GM21737 (cell line): ENCODE data around the gene DNAH17.

Experiments used
- ATAC-seq: cut with Tn5 transposase; IDR thresholded peaks from one replicate; pipeline ENCODE4 v1.9.1; 2021; ENCODE audit warnings: mild to moderate bottlenecking, moderate library complexity; ENCODE audit not compliant: unreplicated experiment

DNAH17 gene

DNA sequence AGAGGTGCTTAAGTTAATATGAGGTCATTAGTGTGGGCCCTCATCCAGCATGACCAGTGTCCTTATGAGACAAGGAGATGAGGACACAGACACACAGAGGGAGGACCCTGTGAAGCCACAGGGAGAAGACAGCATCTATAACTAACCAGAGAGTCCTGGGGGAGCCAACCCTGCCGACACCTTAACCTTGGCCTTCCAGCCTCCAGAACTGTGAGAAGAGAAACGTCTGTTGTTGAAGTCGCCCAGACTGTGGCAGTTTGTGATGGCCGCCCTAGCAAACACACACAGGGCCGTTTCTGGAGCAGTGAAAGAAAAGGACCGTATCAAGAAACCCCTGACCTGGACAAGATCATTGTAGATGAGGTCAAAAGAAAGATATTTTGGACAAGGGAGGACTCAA lies 26.7 kb downstream of the DNAH17 start:
- no peak for ATAC-seq

DNA sequence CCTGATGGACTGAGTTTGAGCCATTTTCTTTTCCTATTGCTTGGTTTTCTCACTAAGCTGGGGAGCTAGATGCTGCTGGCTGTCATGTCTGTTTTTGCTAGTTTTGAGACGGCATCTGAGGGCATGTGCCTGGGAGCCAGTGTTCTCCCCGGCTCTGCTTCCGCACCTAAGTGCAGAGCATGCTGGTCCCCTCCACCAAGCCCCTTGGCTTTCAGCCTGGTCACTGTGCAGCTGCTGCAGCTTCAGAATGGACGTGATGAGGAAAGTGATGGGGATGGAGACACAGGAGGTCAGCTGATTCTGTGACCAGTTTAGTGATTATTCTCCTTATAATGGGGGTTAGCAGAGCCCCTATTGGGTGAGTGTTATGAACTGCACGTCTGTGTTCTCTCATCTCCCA lies 28.5 kb downstream of the DNAH17 start:
- ATAC-seq: no peak

DNA sequence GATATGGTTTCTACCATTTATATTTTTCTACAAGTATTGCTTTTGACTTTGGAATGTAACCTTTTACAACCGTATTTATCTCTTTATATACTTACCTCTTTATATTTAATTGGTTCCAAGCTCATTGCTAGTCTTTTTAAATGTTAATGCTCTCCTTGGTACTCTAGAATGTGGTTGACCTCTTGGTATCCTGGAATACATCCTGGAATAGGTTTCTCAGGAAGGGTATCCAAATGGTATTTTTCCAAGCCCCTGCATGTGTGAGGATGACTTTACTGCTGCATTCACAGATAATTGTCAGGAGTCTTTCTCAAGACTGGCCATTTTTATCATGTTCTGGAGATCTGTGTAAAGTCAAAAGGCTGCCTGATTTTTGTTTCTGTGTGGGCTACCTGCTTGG lies 30.2 kb downstream of the DNAH17 start:
- no peak for ATAC-seq

DNA sequence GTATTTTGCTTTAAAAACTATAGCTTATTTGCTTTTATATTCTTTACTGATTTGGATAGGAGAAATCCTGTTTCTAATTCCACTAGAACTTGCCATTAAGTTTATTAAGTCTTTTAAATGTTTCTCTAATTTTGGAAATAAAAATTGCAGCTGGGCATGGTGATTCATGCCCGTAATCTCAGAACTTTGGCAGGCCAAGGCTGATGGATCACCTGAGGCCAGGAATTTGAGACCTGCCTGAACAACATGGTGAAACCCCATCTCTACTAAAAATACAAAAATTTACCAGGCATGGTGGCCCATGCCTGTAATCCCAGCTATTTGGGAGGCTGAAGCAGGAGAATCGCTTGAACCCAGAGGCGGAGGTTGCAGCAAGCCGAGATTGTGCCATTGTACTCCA lies 30.7 kb downstream of the DNAH17 start:
- ATAC-seq: no peak

DNA sequence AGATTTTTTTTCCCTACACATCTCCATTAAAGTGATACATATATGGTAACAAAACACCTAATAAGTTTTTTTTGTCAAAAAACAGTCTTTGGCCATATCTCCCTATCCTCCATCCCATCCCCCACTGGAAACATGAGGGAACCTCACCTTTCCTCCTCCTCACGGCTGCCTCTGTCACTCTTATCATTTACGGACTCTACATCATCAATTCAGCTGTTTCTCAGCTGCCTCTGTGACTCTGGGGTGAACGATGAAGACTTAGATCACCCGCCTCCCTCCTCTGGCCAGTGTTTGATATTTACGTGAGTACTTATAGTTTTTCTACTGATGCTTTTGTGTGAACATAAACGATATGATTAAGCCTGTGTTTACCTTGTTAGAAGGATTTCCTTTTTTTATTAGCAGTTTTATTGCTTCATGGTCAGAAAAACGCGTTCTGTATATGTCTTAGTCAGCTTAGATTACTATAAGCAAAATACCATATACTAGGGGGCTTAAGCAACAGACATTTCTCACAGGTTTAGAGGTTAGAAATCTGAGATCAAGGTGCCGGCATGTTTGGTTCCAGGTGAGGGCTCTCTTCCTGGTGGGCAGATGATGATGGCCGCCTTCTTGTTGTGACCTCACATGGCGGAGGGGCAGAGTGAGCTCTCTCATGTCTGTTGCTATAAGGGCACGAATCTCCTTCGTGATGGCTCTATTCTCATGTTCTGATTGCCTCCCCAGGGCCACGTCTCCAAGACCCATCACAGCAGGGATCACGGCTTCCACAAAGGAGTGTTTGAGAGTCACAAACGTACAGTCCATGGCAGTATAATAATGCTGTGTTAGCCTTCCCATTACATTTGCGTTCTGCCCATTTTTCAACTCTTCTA lies 32.1 kb downstream of the DNAH17 start:
- no peak for ATAC-seq

DNA sequence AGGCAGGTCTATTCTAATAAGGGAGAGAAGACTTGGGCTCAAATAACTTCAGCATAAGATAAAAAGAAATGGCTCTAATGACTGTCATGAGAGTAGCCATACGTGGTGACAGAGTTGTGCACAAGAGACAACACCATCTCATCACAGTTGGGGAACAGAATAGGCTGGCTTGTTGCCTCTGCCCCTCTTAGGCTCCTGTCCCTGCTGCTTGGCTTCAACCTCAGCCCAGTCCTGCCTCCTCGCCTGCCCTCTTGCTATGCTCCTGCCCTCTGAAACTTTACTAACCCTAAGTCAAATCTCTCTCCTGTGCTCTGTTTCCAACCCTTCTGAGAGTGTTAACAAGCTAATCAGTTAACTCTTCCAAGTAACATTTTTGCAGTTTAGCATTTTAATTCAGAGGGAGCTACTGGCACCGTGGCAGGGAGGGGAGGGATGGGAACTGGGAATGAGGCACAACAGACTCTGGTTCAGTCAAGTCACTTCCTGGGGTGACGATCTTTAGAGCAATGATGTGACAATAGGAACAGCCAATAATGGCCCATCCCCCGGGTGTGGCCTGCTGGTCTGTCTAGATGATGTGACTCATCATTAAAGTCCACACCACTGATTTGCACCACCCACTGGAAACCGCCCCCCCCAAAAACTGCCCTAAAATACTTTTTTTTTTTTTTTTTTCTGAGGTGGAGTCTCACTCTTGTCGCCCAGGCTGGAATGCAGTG lies 35.5 kb downstream of the DNAH17 start:
- ATAC-seq: no peak

DNA sequence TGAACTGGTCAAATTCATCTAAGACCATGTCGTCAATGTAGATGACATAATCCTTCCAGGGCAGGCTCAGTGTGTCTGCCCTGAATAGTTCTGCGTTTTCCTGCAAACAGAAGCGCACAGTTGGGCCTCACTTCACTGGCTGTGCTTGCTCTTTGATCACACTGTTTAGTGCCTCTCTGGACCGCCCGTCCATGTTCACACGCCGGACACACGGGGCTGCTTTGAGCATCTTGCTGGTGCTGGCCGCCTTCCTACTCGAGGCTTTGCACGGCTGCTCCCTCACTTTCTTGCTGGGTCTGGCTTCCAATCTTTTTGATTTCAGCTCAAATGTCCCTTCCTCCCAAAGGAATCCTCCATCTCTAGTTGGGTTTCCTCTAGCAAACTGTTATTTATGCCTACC lies 37.4 kb downstream of the DNAH17 start:
- ATAC-seq: no peak

DNA sequence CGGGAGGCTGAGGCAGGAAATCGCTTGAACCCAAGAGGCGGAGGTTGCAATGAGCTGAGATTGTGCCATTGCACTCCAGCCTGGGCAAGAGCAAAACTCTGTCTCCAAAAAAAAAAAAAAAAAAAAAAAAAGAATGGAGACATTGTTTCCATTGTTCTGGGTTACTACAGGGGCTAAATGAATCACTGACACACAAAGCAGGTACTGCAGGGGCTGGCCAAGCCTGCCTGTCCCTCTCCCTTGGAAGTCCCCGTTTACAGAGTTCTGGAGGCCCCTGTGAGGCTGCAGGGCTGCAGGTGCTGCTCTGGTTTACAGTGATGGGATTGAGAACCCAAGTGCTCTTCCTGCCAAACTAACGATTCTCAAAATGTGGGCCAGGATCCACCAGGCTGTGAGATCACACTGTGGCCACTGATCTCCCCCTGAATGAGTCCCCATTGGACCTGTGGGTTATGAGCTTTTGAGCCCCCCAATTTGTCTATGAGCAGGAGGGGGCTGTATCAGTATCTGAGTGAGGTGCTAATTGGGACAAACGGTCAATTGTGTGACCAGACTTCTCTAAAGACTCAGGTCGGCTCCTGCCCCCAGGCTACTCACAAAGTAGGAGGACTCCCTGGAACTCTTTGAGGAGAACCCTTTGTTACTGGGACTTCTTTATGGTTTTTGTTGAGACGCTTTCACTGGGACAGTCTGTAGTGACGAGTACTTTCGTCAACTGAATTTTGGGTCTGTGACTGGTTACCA lies 39.0 kb downstream of the DNAH17 start:
- no peak for ATAC-seq

DNA sequence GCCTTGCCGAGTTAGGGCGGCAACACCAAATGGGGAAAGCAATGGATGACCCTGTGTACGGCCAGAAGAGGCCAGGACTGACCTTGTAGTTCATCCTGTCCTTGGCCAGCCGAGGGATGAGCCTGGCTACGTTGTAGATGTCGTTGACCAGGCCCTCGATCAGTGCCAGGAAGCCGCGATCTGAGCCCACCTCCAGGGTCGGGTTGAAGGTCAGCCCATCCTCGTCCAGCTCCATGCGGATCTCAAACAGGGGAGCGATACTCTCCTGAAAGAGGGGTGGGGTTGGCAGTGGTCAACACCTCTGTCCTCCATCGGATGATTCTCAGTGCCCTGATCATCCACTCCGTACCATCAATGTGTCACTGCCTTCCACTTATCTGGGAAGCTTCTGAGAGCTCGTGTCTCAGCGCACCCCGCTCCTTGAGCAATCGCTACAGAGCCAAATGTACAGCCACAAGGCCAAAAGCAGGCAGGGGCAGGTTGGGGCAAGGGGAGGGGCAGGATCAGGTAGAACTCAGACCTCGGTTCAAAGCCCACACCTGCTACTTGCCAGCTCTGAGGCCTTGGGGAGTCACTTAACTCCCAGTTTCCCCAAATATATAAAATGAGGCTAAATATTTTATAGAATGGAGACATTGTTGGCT lies 39.9 kb downstream of the DNAH17 start:
- no peak for ATAC-seq

DNA sequence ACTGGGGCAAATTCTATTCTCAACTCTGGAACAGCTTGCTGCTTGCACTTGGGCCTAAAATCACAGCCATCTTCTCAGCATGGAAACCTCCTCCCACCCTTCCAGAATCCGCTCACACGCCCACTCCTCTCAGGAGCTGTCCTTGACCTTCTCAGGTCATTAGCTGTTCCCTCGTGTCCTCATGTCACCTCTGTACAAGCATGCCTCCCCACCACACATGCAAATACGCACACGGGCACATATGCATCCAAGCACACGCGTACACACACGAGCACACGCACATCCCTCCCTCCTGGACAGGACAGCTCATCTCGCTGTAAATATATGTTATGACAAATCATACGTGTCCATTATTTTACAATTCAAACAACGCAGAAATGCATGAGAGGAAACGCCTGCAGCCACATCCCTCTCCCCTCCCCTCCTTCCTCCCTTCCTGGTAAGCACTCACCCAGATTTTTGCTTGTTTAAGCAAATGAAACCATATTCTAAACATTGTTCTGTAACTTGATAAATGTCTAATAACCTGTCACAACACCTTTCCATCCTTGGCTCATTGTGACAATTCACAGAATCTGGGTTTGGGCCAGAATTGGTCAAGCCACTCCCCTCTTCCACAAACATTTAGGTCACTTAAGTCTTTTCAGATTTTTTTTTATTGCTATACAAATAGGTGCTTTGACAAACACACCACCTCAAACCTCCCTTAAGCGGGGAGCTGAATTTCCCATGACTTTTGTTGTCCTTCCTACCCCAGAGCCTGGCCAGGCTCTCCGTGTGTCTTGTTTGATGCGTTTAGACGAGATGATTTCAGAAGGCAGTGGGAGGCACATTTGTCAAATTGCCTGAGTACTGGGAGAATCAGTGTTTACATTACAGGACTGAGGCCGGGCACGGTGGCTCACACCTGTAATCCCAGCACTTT lies 41.7 kb downstream of the DNAH17 start:
- no peak for ATAC-seq

DNA sequence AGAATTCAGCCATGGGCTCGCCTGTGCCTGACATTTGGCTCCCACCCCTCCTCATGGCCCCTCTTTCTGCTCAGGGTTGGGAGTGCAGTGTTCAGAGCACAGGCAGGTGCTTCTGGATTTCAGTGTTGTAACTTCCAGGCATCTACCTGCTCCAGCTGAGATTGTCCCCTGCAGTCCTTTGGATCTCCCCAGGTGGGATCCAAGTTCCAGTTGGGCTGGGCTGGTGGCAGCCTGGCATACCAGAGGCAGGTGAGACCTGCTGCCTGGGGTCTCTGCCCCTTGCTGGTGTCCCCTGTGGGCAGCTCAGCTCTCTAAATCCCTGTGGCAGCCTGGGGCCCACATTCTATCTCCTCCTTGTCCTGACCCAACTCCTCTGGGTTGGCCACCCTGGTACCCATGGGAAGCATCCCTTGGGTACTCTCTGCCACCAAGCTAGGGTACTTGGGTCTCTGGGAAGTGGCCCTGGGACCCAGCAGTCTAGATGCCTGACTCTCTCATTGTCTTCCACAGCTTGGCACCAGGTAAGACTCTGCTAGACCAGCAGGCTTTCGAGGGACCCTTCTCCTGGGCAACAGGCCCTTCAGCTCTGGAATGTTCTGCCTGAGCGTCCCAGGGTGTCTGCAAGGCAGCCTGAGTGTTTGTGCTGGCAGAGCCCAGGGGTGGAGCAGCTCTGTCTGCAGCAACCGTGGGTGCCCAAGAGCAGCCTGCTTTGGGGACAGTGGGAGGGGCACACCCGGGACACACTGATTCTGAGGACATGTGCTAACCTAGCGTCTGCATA lies 42.5 kb downstream of the DNAH17 start:
- no peak for ATAC-seq

DNA sequence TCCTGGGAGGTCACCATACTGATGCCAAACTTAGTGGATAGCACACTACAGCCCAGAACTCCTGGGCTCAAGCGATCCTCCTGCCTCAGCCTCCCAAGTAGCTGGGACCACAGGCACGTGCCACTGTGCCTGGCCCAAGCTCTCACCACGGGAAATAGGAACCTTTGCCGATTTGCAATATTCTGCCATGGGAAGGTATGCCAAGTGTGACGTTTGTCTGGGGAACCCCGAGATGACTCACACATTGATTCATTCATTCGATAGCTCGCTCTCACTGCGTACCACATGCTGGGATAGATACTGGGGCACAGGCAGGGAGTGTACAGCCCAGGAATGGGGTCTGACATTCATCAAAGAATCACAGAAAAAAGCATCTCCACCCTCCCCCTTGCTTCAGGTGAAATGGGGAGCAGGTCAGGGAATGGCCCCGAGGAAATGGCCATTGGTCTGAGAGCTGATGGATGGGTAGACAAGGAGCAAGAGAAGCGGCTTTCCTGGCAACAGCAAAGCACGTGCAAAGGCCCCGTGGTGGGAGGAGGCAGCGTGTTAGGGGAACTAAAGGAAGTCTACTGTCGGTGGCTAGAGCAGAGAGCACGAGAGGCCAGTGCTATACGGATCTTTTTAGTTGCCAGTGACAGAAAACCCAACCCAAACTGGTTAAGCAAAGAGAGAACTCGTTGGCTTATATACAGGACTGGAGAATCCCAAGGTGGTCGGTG lies 44.1 kb downstream of the DNAH17 start:
- no peak for ATAC-seq

DNA sequence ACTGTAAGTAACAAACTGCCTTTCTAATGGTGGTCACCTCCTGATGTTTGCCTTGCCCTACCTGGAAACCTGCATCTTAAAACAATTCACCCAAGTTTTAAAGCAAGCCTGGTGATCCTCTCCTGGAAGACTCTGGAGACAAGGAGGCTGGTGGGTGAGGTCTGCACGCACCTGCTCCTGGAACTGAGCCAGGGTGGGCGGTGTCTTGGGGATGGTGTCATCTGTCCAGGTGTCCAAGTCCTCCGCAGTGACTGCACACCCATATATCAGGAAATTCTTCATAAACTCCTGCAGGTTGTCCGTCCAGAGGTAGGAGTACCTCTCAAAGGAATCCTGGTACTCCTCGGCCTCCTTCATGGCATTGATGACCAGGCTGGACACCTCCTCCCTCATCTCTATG lies 44.9 kb downstream of the DNAH17 start:
- ATAC-seq: no peak

DNA sequence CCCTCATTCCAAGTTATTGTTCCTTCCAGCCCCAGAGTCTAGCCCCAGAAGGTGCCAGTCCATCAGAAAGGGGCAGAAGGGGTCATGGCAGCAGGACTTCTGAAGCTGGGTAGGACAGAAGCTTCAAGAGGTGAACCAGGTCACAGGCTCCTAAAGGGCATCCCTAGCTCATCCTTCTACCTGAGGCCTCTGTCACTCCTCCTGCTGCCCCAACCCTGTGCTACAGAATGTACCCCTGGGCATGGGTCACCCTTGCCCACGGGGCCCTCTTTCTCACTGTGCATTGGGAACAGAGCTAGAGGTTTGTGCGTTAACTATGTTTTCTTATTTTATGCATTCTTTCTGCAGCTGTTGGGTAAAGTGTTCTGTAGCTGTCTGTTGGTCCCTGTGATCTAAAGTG lies 46.5 kb downstream of the DNAH17 start:
- no peak for ATAC-seq

DNA sequence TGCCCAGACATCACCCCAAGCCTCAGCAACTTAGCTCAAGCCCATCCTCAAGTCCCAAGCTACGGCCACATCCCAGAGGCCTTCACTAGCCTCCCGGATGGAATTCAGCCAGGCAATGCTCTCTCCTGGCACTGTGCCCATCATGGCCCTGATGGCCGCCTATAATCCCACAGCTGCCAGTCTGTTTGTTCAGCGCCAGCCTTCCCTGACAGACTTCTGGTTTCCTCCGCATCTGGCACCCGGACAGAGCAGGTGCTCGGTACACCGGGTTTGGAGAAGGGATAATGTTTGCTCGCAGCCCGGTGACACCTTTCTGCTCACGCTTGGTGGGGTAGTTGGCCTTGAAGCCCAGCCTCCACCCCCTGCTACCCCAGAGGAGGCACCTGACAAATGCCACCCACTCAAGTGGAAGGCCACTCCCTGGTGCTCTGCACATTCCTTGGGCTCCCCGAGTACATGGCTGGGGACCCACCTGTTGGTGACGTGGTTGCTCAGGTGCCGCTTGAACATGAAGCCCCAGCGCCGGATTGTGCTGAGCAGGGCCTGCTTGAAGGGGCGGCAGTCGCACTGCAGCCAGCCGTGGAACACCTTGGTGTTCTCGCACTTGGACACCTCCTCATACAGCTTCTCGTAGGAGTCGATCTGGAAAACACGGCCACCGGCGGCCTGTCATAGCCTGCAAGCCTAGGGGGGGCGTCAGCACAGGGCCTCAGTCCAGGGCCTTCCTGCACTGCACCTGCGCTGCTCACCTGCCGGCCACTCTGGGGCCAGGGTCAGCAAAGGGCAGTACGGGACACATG lies 47.1 kb downstream of the DNAH17 start:
- no peak for ATAC-seq

DNA sequence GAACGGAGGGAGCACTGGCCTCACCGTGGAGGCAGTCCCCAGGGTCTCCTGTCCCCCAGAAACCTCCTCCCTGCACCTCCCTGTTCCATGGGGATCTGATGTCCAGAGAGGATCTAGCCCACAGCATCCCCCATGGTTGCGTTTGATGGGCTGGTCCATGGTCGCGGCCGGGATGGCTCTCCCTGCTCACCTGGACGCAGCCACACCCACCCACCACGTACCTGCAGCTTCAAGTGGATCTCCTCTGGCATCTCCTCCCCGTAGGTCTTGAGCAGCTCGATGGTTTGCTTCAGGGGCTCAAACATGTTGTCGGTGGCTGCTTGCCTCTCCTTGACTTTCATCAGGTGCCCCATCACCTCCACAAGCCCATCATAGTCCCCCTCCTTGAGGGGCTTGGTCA lies 47.9 kb downstream of the DNAH17 start:
- ATAC-seq: no peak

DNA sequence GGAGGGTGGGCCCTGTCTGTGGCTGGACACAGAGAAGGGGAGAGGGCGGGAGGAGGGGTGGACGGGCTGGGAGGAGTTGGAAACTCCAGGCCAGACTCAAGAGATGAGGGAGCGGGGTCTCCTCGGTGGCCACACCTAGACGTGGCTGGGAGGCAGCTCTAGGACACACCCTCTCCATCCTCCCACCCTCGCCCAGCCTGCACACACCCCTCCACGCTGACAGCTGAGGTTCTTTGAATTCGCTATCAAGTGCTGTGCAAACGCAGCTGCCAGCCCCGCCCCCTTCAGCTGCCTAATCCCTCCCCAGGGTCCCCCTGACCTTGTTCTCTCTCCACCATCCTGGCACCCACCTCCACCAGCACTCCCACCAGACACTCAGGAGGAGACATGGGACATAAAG lies 48.7 kb downstream of the DNAH17 start:
- ATAC-seq: no peak

DNA sequence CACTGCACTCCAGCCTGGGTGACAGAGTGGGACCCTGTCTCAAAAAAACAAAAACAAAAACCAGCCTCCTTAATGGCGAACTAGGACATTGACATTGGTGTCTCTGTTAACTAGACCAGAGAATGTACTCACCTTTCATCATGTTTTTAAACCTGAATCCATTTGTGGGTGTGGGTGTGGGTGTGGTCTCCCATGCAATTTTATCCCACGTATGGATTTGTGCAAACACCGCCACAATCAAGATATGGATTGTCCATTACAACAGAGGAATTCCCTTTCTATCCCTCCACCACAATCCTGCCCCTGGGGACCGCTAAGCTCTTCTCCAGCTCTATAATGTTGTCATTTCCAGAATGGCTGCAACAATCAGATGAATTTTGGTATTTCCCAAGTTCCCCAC lies 49.9 kb downstream of the DNAH17 start:
- no peak for ATAC-seq
